ENCODE measurements around the gene TAF5. TPM values are rescaled to one million over a fixed set of nuclear protein-coding genes. Genes with fewer than 3 reads are reported as not detected.
A peak's percentile ranks its signal among the peaks of the same experiment; 100 is the strongest.

TAF5 gene
- total RNA-seq (3.0 and 4.1 TPM in 2 replicates), polyA plus RNA-seq (3.4 and 3.9 TPM in 2 replicates), polyA minus RNA-seq (ENCODE audit: low replicate concordance) (0.70 TPM in 1 of 2 replicates, not detected in the other)
- 2.2 and 3.3 TPM in 2 replicates for polyA plus RNA-seq (2012)

GRCh38 chr10:103367782-103368518 lies at the start of gene TAF5:
Gene TAF5 (plus strand): TSS chr10:103367976. CDS start chr10:103367990, 14 bp downstream.
- no peaks in the 10 kb centered on the region for H3K36me3 ChIP-seq (ENCODE audit: control insufficient read depth, insufficient read depth, low read length)
- H4K20me1 ChIP-seq (ENCODE audit: control insufficient read depth, extremely low read depth, insufficient read depth, low read length): no peaks in the 10 kb centered on the region
- peak within 1 kb of the TSS; percentile 48 for H3K27ac ChIP-seq (ENCODE audit: insufficient read depth, low read length)

GRCh38 chr10:103327906-103328305 lies 39.9 kb upstream of the TAF5 start:
- H2AFZ ChIP-seq (ENCODE audit: low read length): no peak overlapping the region
- H3K27me3 ChIP-seq (ENCODE audit: control insufficient read depth, insufficient read depth, low read length): no peaks in the 10 kb centered on the region
- H3K79me2 ChIP-seq (ENCODE audit: control insufficient read depth, insufficient read depth, low read length): no peaks in the 10 kb centered on the region
- H3K27ac ChIP-seq (ENCODE audit: insufficient read depth, low read length): no peak overlapping the region
- H3K4me2 ChIP-seq (ENCODE audit: extremely low read depth, insufficient read depth, low read length): no peak overlapping the region
- H3K4me1 ChIP-seq (ENCODE audit: control insufficient read depth, extremely low read depth, insufficient read depth, low read length): no peaks in the 10 kb centered on the region
- no peak for DNase-seq (ENCODE audit: low read depth in 2 of 2)
- H3K4me3 ChIP-seq (replicated peaks in 1 of 4; ENCODE audit: control extremely low read depth in 1 of 4, insufficient read depth in 1 of 4, low read depth in 3 of 4, low read length in 4 of 4): no peak overlapping the region
- no peaks in the 10 kb centered on the region for H3K9me3 ChIP-seq (ENCODE audit: control insufficient read depth, insufficient read depth, low read depth, low read length)
- H3K9ac ChIP-seq (ENCODE audit: insufficient read depth, low read length): no peak overlapping the region
- no peaks in the 10 kb centered on the region for H3K36me3 ChIP-seq (ENCODE audit: control insufficient read depth, insufficient read depth, low read length)
- no peaks in the 10 kb centered on the region for H4K20me1 ChIP-seq (ENCODE audit: control insufficient read depth, extremely low read depth, insufficient read depth, low read length)
- TF ChIP-seq CTCF (conservative IDR thresholded peaks at IDR 0.05 in 1 of 2, IDR thresholded peaks at IDR 0.05 in 1 of 2; ENCODE audit: low read depth in 1 of 2, low read length in 2 of 2): no peak
- no peak for TF ChIP-seq EZH2 (IDR thresholded peaks at IDR 0.05; ENCODE audit: low read length, missing control alignments)

More at GRCh38 chr10:103367782-103368518, at the start of gene TAF5:
- H3K4me3 ChIP-seq (replicated peaks in 1 of 4; ENCODE audit: control extremely low read depth in 1 of 4, insufficient read depth in 1 of 4, low read depth in 3 of 4, low read length in 4 of 4): peak within 1 kb of the TSS; percentile 48 to 86 (median 76)
- no peaks in the 10 kb centered on the region for H3K9me3 ChIP-seq (ENCODE audit: control insufficient read depth, insufficient read depth, low read depth, low read length)
- peak within 1 kb of the TSS; percentile 87 for H3K4me2 ChIP-seq (ENCODE audit: extremely low read depth, insufficient read depth, low read length)
- DNase-seq (ENCODE audit: low read depth in 2 of 2): peak; percentile 96 to 97
- H2AFZ ChIP-seq (ENCODE audit: low read length): peak within 1 kb of the TSS; percentile 91
- H3K9ac ChIP-seq (ENCODE audit: insufficient read depth, low read length): peak within 1 kb of the TSS; percentile 67
- TF ChIP-seq CTCF (conservative IDR thresholded peaks at IDR 0.05 in 1 of 2, IDR thresholded peaks at IDR 0.05 in 1 of 2; ENCODE audit: low read depth in 1 of 2, low read length in 2 of 2) (no peak), EZH2 (IDR thresholded peaks at IDR 0.05; ENCODE audit: low read length, missing control alignments) (no peak)
- H3K4me1 ChIP-seq (ENCODE audit: control insufficient read depth, extremely low read depth, insufficient read depth, low read length): no peaks in the 10 kb centered on the region
- no peaks in the 10 kb centered on the region for H3K27me3 ChIP-seq (ENCODE audit: control insufficient read depth, insufficient read depth, low read length)
- peaks cover 5% of the 10 kb centered on the region for H3K79me2 ChIP-seq (ENCODE audit: control insufficient read depth, insufficient read depth, low read length)

- no peak for TF ChIP-seq EZH2 (IDR thresholded peaks at IDR 0.05; ENCODE audit: low read length, missing control alignments)
- TF ChIP-seq CTCF (conservative IDR thresholded peaks at IDR 0.05 in 1 of 2, IDR thresholded peaks at IDR 0.05 in 1 of 2; ENCODE audit: low read depth in 1 of 2, low read length in 2 of 2): peak in 1 of 2 donors; percentile 59
- Histone ChIP-seq H3K4me2 (ENCODE audit: extremely low read depth, insufficient read depth, low read length) (no peak overlapping the region), H3K27me3 (ENCODE audit: control insufficient read depth, insufficient read depth, low read length) (no peaks in the 10 kb centered on the region), H3K9me3 (ENCODE audit: control insufficient read depth, insufficient read depth, low read depth, low read length) (no peaks in the 10 kb centered on the region), H3K27ac (ENCODE audit: insufficient read depth, low read length) (no peak overlapping the region), H3K4me3 (replicated peaks in 1 of 4; ENCODE audit: control extremely low read depth in 1 of 4, insufficient read depth in 1 of 4, low read depth in 3 of 4, low read length in 4 of 4) (no peak overlapping the region), H3K79me2 (ENCODE audit: control insufficient read depth, insufficient read depth, low read length) (no peaks in the 10 kb centered on the region), H2AFZ (ENCODE audit: low read length) (no peak overlapping the region), H3K4me1 (ENCODE audit: control insufficient read depth, extremely low read depth, insufficient read depth, low read length) (no peaks in the 10 kb centered on the region), H4K20me1 (ENCODE audit: control insufficient read depth, extremely low read depth, insufficient read depth, low read length) (no peaks in the 10 kb centered on the region), H3K36me3 (ENCODE audit: control insufficient read depth, insufficient read depth, low read length) (no peaks in the 10 kb centered on the region), H3K9ac (ENCODE audit: insufficient read depth, low read length) (no peak overlapping the region)
- peak; percentile 9 to 40 for DNase-seq (ENCODE audit: low read depth in 2 of 2)
These were observed 33.7 kb upstream of the TAF5 start for GRCh38 chr10:103333934-103334520.
